Nephron (organoid): ENCODE measurements around the gene EXTL2.
"Not testable (repeated sequence)": the region's sequence is repeated elsewhere in the genome, so short reads cannot be mapped to it uniquely, and the experiment has no call there.

Source experiments
- H3K27ac Mint-ChIP-seq, 3 experiments: 2 replicates each; pipeline ENCODE4 v1.8.0; 2020; ENCODE audit warnings: mixed read lengths in 3 of 3, mild to moderate bottlenecking in 2 of 3, moderate library complexity in 1 of 3
- H3K27me3 Mint-ChIP-seq: 2 replicates; pipeline ENCODE4 v1.8.0; 2021; ENCODE audit warnings: low read depth, mild to moderate bottlenecking, moderate library complexity, mixed read lengths
- H3K36me3 Mint-ChIP-seq: 2 replicates; pipeline ENCODE4 v1.8.0; 2020; ENCODE audit warnings: low read depth, mixed read lengths
- H3K4me1 Mint-ChIP-seq: 2 replicates; pipeline ENCODE4 v1.8.0; 2020; ENCODE audit warnings: mixed read lengths
- H3K4me3 Mint-ChIP-seq, 3 experiments: 2 replicates each; pipeline ENCODE4 v1.8.0; 2020; ENCODE audit warnings: mild to moderate bottlenecking in 3 of 3, mixed read lengths in 3 of 3, moderate library complexity in 2 of 3
- H3K9me3 Mint-ChIP-seq: 2 replicates; pipeline ENCODE4 v1.8.0; 2020; ENCODE audit warnings: mixed read lengths
- CTCF ChIP-seq, 3 experiments: fragments of 200-600 bp; sonication (generic); IDR thresholded peaks; one replicate each; pipeline ENCODE4 v1.5.0; 2021; ENCODE audit warnings: antibody characterized with exemption in 3 of 3; ENCODE audit not compliant: unreplicated experiment in 3 of 3

The EXTL2 gene

DNA sequence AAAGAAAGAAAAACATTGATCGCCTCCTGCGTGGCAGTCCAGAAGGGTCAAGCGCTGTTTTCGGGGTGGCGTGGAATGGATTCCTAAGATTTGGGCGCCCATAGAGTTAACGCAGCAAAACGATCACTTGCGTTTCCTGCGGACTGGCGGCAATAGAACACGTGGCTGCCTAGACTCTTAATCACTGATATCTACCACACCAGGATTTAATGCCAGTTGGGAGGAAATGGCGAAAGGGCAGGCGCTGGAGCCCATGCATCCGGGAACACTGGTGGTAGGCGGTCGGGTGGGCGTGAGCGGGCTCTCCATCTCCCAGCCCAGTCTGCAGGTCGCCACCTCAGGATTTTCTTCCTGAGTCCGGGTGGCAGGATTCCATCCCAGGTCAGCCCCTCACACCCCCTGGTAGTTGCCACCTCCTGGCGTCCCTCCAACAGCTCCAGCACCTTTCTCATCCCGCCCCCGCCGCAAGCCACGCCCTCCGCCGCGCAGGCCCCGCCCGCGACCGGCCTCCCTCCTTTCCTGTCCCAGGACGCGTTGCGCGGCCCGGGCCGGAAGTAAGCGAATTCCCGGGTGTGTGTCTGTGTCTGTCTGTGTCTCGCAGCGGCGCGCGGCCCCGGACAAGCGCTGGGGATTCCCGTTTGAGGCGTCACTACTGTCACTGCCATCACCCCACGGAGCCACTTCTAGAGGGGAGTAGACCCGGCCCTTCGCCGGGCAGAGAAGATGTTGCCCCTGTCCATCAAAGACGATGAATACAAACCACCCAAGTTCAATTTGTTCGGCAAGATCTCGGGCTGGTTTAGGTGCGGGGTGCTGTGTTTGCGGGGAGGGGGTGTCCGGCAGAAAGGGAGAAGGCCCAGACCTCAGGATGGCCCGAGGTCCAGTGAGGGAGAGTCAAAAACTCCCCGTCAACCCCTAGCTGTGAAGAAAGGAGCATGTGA lies 1.2 kb upstream of the EXTL2 start, which contains the start of gene SLC30A7:
Gene SLC30A7, plus strand, starts transcription at position 551 of the 941 bp plus-strand sequence. Its CDS starts 173 bp downstream, at position 724.
- peak within 1 kb of the TSS; percentile 95 to 99 (median 99) for H3K4me3 Mint-ChIP-seq
- H3K27ac Mint-ChIP-seq, result peak within 1 kb of the TSS; percentile 96 to 99 (median 96)
- peaks cover 38% of the 10 kb centered on the region for H3K36me3 Mint-ChIP-seq
- H3K9me3 Mint-ChIP-seq, result peaks cover 5% of the 10 kb centered on the region
- H3K27me3 Mint-ChIP-seq, result no peaks in the 10 kb centered on the region
- TF ChIP-seq CTCF (IDR thresholded peaks at IDR 0.05; ENCODE audit: unreplicated experiment in 3 of 3), result no peak
- peaks cover 38% of the 10 kb centered on the region for H3K4me1 Mint-ChIP-seq

DNA sequence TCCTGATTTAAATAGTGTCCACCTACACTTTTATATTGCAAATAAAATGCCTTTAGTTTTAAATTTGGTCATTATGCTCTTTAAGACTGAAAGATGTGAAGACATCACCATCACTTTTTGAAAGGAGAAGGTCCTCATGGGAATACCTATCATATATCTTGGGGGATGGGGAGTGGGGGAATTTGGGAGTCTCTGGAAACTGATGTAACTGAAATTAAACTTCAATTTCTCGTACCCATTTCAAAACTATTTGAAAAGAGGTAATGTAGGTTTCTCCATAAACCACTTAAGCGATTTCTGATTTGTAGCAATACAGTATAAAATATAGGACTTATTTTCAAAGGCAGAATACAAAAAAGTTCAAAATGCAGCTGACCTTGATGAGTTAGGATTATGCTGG lies 924 bp downstream of the EXTL2 start:
- peaks cover 38% of the 10 kb centered on the region for H3K4me1 Mint-ChIP-seq
- peak overlapping the region; percentile 77 to 96 (median 83) for H3K27ac Mint-ChIP-seq
- peaks cover 45% of the 10 kb centered on the region for H3K36me3 Mint-ChIP-seq
- peaks cover 18% of the 10 kb centered on the region for H3K9me3 Mint-ChIP-seq
- TF ChIP-seq CTCF (IDR thresholded peaks at IDR 0.05; ENCODE audit: unreplicated experiment in 3 of 3), result no peak
- peak overlapping the region; percentile 95 to 99 (median 99) for H3K4me3 Mint-ChIP-seq
- H3K27me3 Mint-ChIP-seq, result no peaks in the 10 kb centered on the region

DNA sequence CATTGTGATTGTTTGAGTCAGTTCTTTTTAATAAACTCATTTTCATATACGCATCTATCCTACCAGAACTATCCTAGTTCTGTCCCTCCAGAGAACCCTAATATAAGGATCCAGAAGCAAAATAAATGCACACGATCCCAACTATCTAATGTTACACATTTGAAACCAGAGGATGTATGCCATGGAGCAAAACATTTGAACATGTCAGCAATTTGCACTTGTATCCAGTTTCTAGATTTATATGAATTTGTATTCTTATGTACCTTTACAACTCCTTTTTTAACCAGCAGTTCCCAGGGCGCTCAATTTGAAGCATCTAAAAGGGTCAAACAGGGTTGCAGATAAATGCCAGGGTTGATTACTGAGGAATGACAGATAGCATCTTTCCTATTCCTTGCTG lies 2.1 kb downstream of the EXTL2 start:
- Mint-ChIP-seq H3K27ac (peak overlapping the region; percentile 77 to 96 (median 83)), H3K4me1 (peaks cover 31% of the 10 kb centered on the region), H3K4me3 (peak overlapping the region; percentile 95 to 99 (median 99)), H3K9me3 (peaks cover 21% of the 10 kb centered on the region), H3K36me3 (peaks cover 53% of the 10 kb centered on the region), H3K27me3 (no peaks in the 10 kb centered on the region)
- no peak for TF ChIP-seq CTCF (IDR thresholded peaks at IDR 0.05; ENCODE audit: unreplicated experiment in 3 of 3)

GRCh38 chr1:100891380-100891779 lies 3.3 kb downstream of the EXTL2 start:
- Mint-ChIP-seq H3K27me3 (no peaks in the 10 kb centered on the region), H3K27ac (no peak overlapping the region), H3K4me1 (peaks cover 25% of the 10 kb centered on the region), H3K4me3 (peak overlapping the region in 2 of 3 experiments; percentile 4 to 18), H3K36me3 (peaks cover 65% of the 10 kb centered on the region), H3K9me3 (peaks cover 21% of the 10 kb centered on the region)
- TF ChIP-seq CTCF (IDR thresholded peaks at IDR 0.05; ENCODE audit: unreplicated experiment in 3 of 3), result no peak

GRCh38 chr1:100889869-100890482 lies 4.7 kb downstream of the EXTL2 start:
- not testable (repeated sequence) for H3K27ac Mint-ChIP-seq, H3K4me3 Mint-ChIP-seq, H3K27me3 Mint-ChIP-seq
- Mint-ChIP-seq H3K9me3 (peaks cover 21% of the 10 kb centered on the region), H3K36me3 (peaks cover 75% of the 10 kb centered on the region), H3K4me1 (peaks cover 21% of the 10 kb centered on the region)

GRCh38 chr1:100889007-100889406 lies 5.6 kb downstream of the EXTL2 start:
- H3K36me3 Mint-ChIP-seq, result peaks cover 82% of the 10 kb centered on the region
- H3K4me3 Mint-ChIP-seq, H3K27me3 Mint-ChIP-seq, H3K27ac Mint-ChIP-seq: not testable (repeated sequence)
- H3K4me1 Mint-ChIP-seq, result peaks cover 15% of the 10 kb centered on the region
- peaks cover 21% of the 10 kb centered on the region for H3K9me3 Mint-ChIP-seq
